GM12891 (cell line): Measurements from ENCODE around the gene AURKB.

Experiments
- POLR2A ChIP-seq: IDR thresholded peaks from 2 replicates; pipeline ENCODE4 v1.6.1; 2011; ENCODE audit warnings: low read depth, low read length, control low read depth
- POLR2AphosphoS5 ChIP-seq: IDR thresholded peaks from 2 replicates; pipeline ENCODE4 v1.6.1; 2011; ENCODE audit warnings: low read depth, low read length, control low read depth
- POU2F2 ChIP-seq: IDR thresholded peaks from 2 replicates; pipeline ENCODE4 v1.6.1; 2011; ENCODE audit warnings: low read depth, mild to moderate bottlenecking, control low read depth, low read length, moderate library complexity
- TAF1 ChIP-seq: IDR thresholded peaks from 2 replicates; pipeline ENCODE4 v1.6.1; 2011; ENCODE audit warnings: low read depth, low read length, control low read depth

GRCh38 chr17:8223356-8224126 is 13.2 kb upstream of the AURKB start:
- TF ChIP-seq POLR2A = no peak; the same call in 1 of the 2 replicates
- TF ChIP-seq POU2F2 = 0 out of 2 replicates have a peak, but pooled peaks have one; percentile 4
- no peak for TF ChIP-seq POLR2AphosphoS5
- no peak for TF ChIP-seq TAF1
